8988T (cell line): ENCODE results near the gene IGF1R.

ENCODE experiments used
- DNase-seq: peaks from one replicate; pipeline ENCODE4 v3.0.0; 2011

The IGF1R gene

GRCh38 chr15:98728082-98728810 is 79.9 kb downstream of the IGF1R start:
- no peak for DNase-seq

- DNase-seq = no peak
Measured at GRCh38 chr15:98728811-98729160, 80.4 kb downstream of the IGF1R start.

GRCh38 chr15:98729446-98730042 is 81.2 kb downstream of the IGF1R start:
- DNase-seq = no peak

GRCh38 chr15:98730860-98731711 is 82.7 kb downstream of the IGF1R start:
- DNase-seq = no peak

- DNase-seq = no peak
Measured at GRCh38 chr15:98731712-98732450, 83.5 kb downstream of the IGF1R start.

GRCh38 chr15:98733098-98733497 is 84.8 kb downstream of the IGF1R start:
- no peak for DNase-seq

GRCh38 chr15:98734466-98735199 is 86.3 kb downstream of the IGF1R start:
- no peak for DNase-seq

GRCh38 chr15:98735304-98735703 is 87.0 kb downstream of the IGF1R start:
- no peak for DNase-seq

GRCh38 chr15:98735895-98736617 is 87.7 kb downstream of the IGF1R start:
- no peak for DNase-seq

- DNase-seq = no peak
Measured at GRCh38 chr15:98737159-98737558, 88.8 kb downstream of the IGF1R start.

GRCh38 chr15:98737721-98738120 is 89.4 kb downstream of the IGF1R start:
- DNase-seq = no peak

GRCh38 chr15:98738689-98739401 is 90.5 kb downstream of the IGF1R start:
- DNase-seq = no peak

GRCh38 chr15:98740295-98740694 is 92.0 kb downstream of the IGF1R start:
- no peak for DNase-seq

- no peak for DNase-seq
Measured at GRCh38 chr15:98740963-98741362, 92.6 kb downstream of the IGF1R start.

GRCh38 chr15:98743177-98743576 is 94.8 kb downstream of the IGF1R start:
- DNase-seq = no peak

- DNase-seq = no peak
Measured at GRCh38 chr15:98744506-98744905, 96.2 kb downstream of the IGF1R start.

- no peak for DNase-seq
Measured at GRCh38 chr15:98745179-98745578, 96.8 kb downstream of the IGF1R start.

- no peak for DNase-seq
Measured at GRCh38 chr15:98745650-98746374, 97.5 kb downstream of the IGF1R start.

GRCh38 chr15:98746375-98747155 is 98.2 kb downstream of the IGF1R start:
- DNase-seq = no peak

GRCh38 chr15:98751767-98752166 is 103.4 kb downstream of the IGF1R start:
- DNase-seq = no peak
